H9 (cell line): ENCODE data around the gene CHL1. TPM values are rescaled to one million over a fixed set of nuclear protein-coding genes. Genes with fewer than 3 reads are reported as not detected.

ENCODE experiments used
- DNase-seq: peaks from one replicate; pipeline ENCODE4 v3.0.0-alpha.2; 2017
- H2AFZ ChIP-seq: one replicate; pipeline ENCODE4 v1.6.1; 2013; ENCODE audit warnings: mild to moderate bottlenecking, low read length, control low read depth, moderate library complexity
- H2AK5ac ChIP-seq: 2 replicates; pipeline ENCODE4 v1.6.1; 2013; ENCODE audit warnings: low read length, control low read depth, mixed read lengths; ENCODE audit not compliant: insufficient read length
- H2BK120ac ChIP-seq: one replicate; pipeline ENCODE4 v1.6.1; 2013; ENCODE audit warnings: low read depth, mild to moderate bottlenecking, low read length, control low read depth, inconsistent platforms; ENCODE audit not compliant: poor library complexity, severe bottlenecking
- H2BK12ac ChIP-seq: 2 replicates; pipeline ENCODE4 v1.6.1; 2013; ENCODE audit warnings: low read length, control low read depth, mixed read lengths, low read depth; ENCODE audit not compliant: insufficient read length
- H2BK15ac ChIP-seq: 2 replicates; pipeline ENCODE4 v1.6.1; 2013; ENCODE audit warnings: low read depth, low read length, control low read depth
- H2BK20ac ChIP-seq: one replicate; pipeline ENCODE4 v1.6.1; 2013; ENCODE audit warnings: low read depth, mild to moderate bottlenecking, low read length, control low read depth, inconsistent platforms; ENCODE audit not compliant: poor library complexity, severe bottlenecking
- H2BK5ac ChIP-seq: 2 replicates; pipeline ENCODE4 v1.6.1; 2013; ENCODE audit warnings: low read length, control low read depth, mixed read lengths; ENCODE audit not compliant: insufficient read length
- H3K14ac ChIP-seq: 2 replicates; pipeline ENCODE4 v1.6.1; 2013; ENCODE audit warnings: low read length, control low read depth; ENCODE audit not compliant: insufficient read depth
- H3K18ac ChIP-seq: 2 replicates; pipeline ENCODE4 v1.6.1; 2013; ENCODE audit warnings: low read depth, mild to moderate bottlenecking, mixed read lengths, low read length, control low read depth; ENCODE audit not compliant: insufficient read length
- H3K23ac ChIP-seq: 2 replicates; pipeline ENCODE4 v1.6.1; 2013; ENCODE audit warnings: low read length, control low read depth, mixed read lengths, low read depth; ENCODE audit not compliant: insufficient read length
- H3K23me2 ChIP-seq: 2 replicates; pipeline ENCODE4 v1.6.1; 2013; ENCODE audit warnings: low read depth, mild to moderate bottlenecking, mixed read lengths, low read length, control low read depth; ENCODE audit not compliant: insufficient read length, poor library complexity, severe bottlenecking
- H3K27ac ChIP-seq: 2 replicates; pipeline ENCODE4 v1.5.1; 2013; ENCODE audit warnings: low read length, control low read depth, mixed read lengths, low read depth; ENCODE audit not compliant: insufficient read length
- H3K27me3 ChIP-seq: 2 replicates; pipeline ENCODE4 v1.6.1; 2013; ENCODE audit warnings: low read length, control low read depth, inconsistent platforms; ENCODE audit not compliant: insufficient read depth
- H3K4ac ChIP-seq: 2 replicates; pipeline ENCODE4 v1.6.1; 2013; ENCODE audit warnings: low read depth, mild to moderate bottlenecking, control low read depth, inconsistent platforms, low read length, moderate library complexity
- H3K4me1 ChIP-seq: 2 replicates; pipeline ENCODE4 v1.6.1; 2013; ENCODE audit warnings: low read length, control low read depth, inconsistent platforms; ENCODE audit not compliant: insufficient read depth
- H3K4me2 ChIP-seq: 2 replicates; pipeline ENCODE4 v1.6.1; 2013; ENCODE audit warnings: low read length, control low read depth, mixed read lengths; ENCODE audit not compliant: insufficient read length, insufficient read depth
- H3K56ac ChIP-seq: 2 replicates; pipeline ENCODE4 v1.6.1; 2013; ENCODE audit warnings: low read depth, mild to moderate bottlenecking, mixed read lengths, low read length, control low read depth; ENCODE audit not compliant: insufficient read length
- H3K79me1 ChIP-seq: 2 replicates; pipeline ENCODE4 v1.6.1; 2013; ENCODE audit warnings: low read depth, mild to moderate bottlenecking, moderate library complexity, low read length, control low read depth, inconsistent platforms; ENCODE audit not compliant: insufficient read depth, poor library complexity, severe bottlenecking
- H3K79me2 ChIP-seq: 2 replicates; pipeline ENCODE4 v1.6.1; 2013; ENCODE audit warnings: low read length, control low read depth, inconsistent platforms; ENCODE audit not compliant: insufficient read depth
- H3K9ac ChIP-seq: 2 replicates; pipeline ENCODE4 v1.6.1; 2013; ENCODE audit warnings: low read length, control low read depth, mixed read lengths; ENCODE audit not compliant: insufficient read length; ENCODE audit errors: extremely low read depth
- H3K9me3 ChIP-seq: one replicate; pipeline ENCODE4 v1.6.1; 2013; ENCODE audit warnings: low read depth, low read length, inconsistent platforms; ENCODE audit not compliant: control insufficient read depth
- H3T11ph ChIP-seq: one replicate; pipeline ENCODE4 v1.6.1; 2013; ENCODE audit warnings: mild to moderate bottlenecking, low read length, control low read depth, inconsistent platforms
- H4K20me1 ChIP-seq: one replicate; pipeline ENCODE4 v1.6.1; 2013; ENCODE audit not compliant: control insufficient read depth, insufficient read length, insufficient read depth
- H4K5ac ChIP-seq: 2 replicates; pipeline ENCODE4 v1.6.1; 2013; ENCODE audit warnings: low read depth, mild to moderate bottlenecking, mixed read lengths, low read length, control low read depth; ENCODE audit not compliant: insufficient read length
- H4K8ac ChIP-seq: replicated peaks from 2 replicates; pipeline ENCODE4 v1.6.1; 2013; ENCODE audit warnings: low read length, control low read depth, mixed read lengths, low read depth; ENCODE audit not compliant: insufficient read length
- H4K91ac ChIP-seq: 2 replicates; pipeline ENCODE4 v1.6.1; 2013; ENCODE audit warnings: low read depth, mild to moderate bottlenecking, moderate library complexity, mixed read lengths, low read length, control low read depth; ENCODE audit not compliant: insufficient read length
- H3K27ac Mint-ChIP-seq, 3 experiments: 2 replicates in 2 of 3; 3 replicates in 1 of 3; pipeline ENCODE4 v1.8.0; 2020 to 2021; ENCODE audit warnings: mixed read lengths in 3 of 3, mild to moderate bottlenecking in 1 of 3, moderate library complexity in 1 of 3
- H3K27me3 Mint-ChIP-seq: 2 replicates; pipeline ENCODE4 v1.8.0; 2021; ENCODE audit warnings: low read depth, mild to moderate bottlenecking, moderate library complexity, mixed read lengths
- H3K36me3 Mint-ChIP-seq, 3 experiments: 2 replicates in 2 of 3; 3 replicates in 1 of 3; pipeline ENCODE4 v1.8.0; 2020 to 2021; ENCODE audit warnings: low read depth in 3 of 3, mixed read lengths in 3 of 3; ENCODE audit not compliant: insufficient read depth in 1 of 3
- H3K4me1 Mint-ChIP-seq, 2 experiments: 2 replicates each; pipeline ENCODE4 v1.8.0; 2020; ENCODE audit warnings: mixed read lengths in 2 of 2
- H3K4me3 Mint-ChIP-seq, 2 experiments: 2 replicates in 1 of 2; 3 replicates in 1 of 2; pipeline ENCODE4 v1.8.0; 2020 to 2021; ENCODE audit warnings: mild to moderate bottlenecking in 2 of 2, mixed read lengths in 2 of 2, moderate library complexity in 1 of 2
- H3K9me3 Mint-ChIP-seq, 2 experiments: 2 replicates in 1 of 2; 3 replicates in 1 of 2; pipeline ENCODE4 v1.8.0; 2020; ENCODE audit warnings: mild to moderate bottlenecking in 2 of 2, mixed read lengths in 2 of 2, moderate library complexity in 1 of 2
- WGBS: extraction: QIAGEN DNeasy Blood & Tissue Kit; methylation state at CpG from one replicate; pipeline ENCODE4 v1.1.7; 2013; ENCODE audit warnings: missing lambda C conversion rate, low lambda C conversion rate, mixed read lengths; ENCODE audit not compliant: insufficient read length; ENCODE audit errors: extremely low coverage; 5-methylcytosine and 5-hydroxymethylcytosine counted together
- total RNA-seq: library from RNA; stranded (reverse); gene quantifications from 2 replicates; pipeline ENCODE4 v1.2.1, GENCODE V29; 2021
- TF ChIP-seq, protein P1 (sequence below): fragments of 200-600 bp; sonication (generic); conservative IDR thresholded peaks from 3 replicates; pipeline ENCODE4 v1.8.0; 2021; ENCODE audit warnings: antibody characterized with exemption, mild to moderate bottlenecking

The CHL1 gene
- total RNA-seq, 1 experiment from 2014 or later = not detected

DNA sequence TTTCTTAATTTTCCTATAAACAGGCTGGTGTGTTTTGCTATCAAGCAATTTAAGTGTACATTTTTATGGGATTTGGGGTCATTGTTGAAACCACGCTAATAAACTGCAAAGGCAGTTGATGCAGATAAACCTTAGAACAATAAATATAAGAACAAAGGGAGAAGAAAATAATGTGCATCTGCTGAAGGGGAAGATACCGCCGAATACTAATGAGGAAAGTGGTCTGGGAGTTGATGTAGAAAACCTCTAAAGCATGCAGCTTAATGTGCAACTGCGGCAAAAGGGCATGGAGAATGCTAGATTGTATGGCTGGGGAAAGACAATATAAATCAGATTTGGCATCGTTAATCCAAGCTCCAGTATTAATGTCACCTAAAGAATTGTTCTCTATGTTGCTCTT, 29.8 kb upstream of the CHL1 start:
- Mint-ChIP-seq H3K27me3 (peaks cover 2% of the 10 kb centered on the region), H3K4me3 (no peak overlapping the region), H3K36me3 (no peaks in the 10 kb centered on the region), H3K27ac (no peak overlapping the region), H3K4me1 (no peaks in the 10 kb centered on the region), H3K9me3 (no peaks in the 10 kb centered on the region)
- H3K27me3 ChIP-seq = no peaks in the 10 kb centered on the region
- H3K9ac ChIP-seq = no peak overlapping the region
- no peak overlapping the region for H4K5ac ChIP-seq
- no peak overlapping the region for H2BK15ac ChIP-seq
- no peak overlapping the region for H2BK120ac ChIP-seq
- H3K4me1 ChIP-seq = no peaks in the 10 kb centered on the region
- no peak for DNase-seq
- H3K18ac ChIP-seq = no peak overlapping the region
- H2AFZ ChIP-seq = no peak overlapping the region
- H3K27ac ChIP-seq = no peak overlapping the region
- H3T11ph ChIP-seq = no peak overlapping the region
- TF ChIP-seq, protein P1, sequence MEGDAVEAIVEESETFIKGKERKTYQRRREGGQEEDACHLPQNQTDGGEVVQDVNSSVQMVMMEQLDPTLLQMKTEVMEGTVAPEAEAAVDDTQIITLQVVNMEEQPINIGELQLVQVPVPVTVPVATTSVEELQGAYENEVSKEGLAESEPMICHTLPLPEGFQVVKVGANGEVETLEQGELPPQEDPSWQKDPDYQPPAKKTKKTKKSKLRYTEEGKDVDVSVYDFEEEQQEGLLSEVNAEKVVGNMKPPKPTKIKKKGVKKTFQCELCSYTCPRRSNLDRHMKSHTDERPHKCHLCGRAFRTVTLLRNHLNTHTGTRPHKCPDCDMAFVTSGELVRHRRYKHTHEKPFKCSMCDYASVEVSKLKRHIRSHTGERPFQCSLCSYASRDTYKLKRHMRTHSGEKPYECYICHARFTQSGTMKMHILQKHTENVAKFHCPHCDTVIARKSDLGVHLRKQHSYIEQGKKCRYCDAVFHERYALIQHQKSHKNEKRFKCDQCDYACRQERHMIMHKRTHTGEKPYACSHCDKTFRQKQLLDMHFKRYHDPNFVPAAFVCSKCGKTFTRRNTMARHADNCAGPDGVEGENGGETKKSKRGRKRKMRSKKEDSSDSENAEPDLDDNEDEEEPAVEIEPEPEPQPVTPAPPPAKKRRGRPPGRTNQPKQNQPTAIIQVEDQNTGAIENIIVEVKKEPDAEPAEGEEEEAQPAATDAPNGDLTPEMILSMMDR = no peak
- H3K56ac ChIP-seq = no peak overlapping the region
- no peak overlapping the region for H2BK12ac ChIP-seq
- no peak overlapping the region for H3K4ac ChIP-seq
- no peaks in the 10 kb centered on the region for H4K20me1 ChIP-seq
- no peak overlapping the region for H3K23ac ChIP-seq
- no peaks in the 10 kb centered on the region for H3K23me2 ChIP-seq
- H3K9me3 ChIP-seq = no peaks in the 10 kb centered on the region
- no peak overlapping the region for H3K4me2 ChIP-seq
- H2BK20ac ChIP-seq = no peak overlapping the region
- no peak overlapping the region for H4K8ac ChIP-seq
- no peak overlapping the region for H2BK5ac ChIP-seq
- no peak overlapping the region for H2AK5ac ChIP-seq
- H3K79me2 ChIP-seq = no peaks in the 10 kb centered on the region
- WGBS = no CpG with 5 or more reads among the region's 5 CpGs
- H3K79me1 ChIP-seq = no peaks in the 10 kb centered on the region
- H4K91ac ChIP-seq = no peak overlapping the region
- H3K14ac ChIP-seq = no peak overlapping the region
